ENCODE measurements around the gene THAP9.

The THAP9 gene

GRCh38 chr4:82921795-82922194, 21.3 kb downstream of the THAP9 start:
- Histone ChIP-seq H2BK120ac (ENCODE audit: low read depth, low read length) (no peak overlapping the region), H3K4me3 (ENCODE audit: low read length in 2 of 2) (no peak overlapping the region), H3K4me1 (ENCODE audit: control insufficient read depth in 2 of 2, insufficient read depth in 1 of 2, low read depth in 1 of 2, low read length in 2 of 2) (no peaks in the 10 kb centered on the region), H3K9ac (ENCODE audit: low read depth, low read length, poor library complexity) (no peak overlapping the region), H3K79me1 (ENCODE audit: low read depth, low read length) (no peaks in the 10 kb centered on the region), H2AK5ac (ENCODE audit: low read depth, low read length) (no peak overlapping the region), H3K4ac (ENCODE audit: low read length) (no peak overlapping the region), H3K18ac (ENCODE audit: low read length) (no peak overlapping the region), H3K27me3 (ENCODE audit: control insufficient read depth in 3 of 3, insufficient read depth in 3 of 3, low read depth in 1 of 3, low read length in 3 of 3) (no peaks in the 10 kb centered on the region), H3K14ac (ENCODE audit: low read length) (no peak overlapping the region), H2BK12ac (ENCODE audit: low read length) (no peak overlapping the region), H2AFZ (ENCODE audit: low read length) (no peak overlapping the region), H4K8ac (ENCODE audit: low read depth, low read length) (no peak overlapping the region), H3K27ac (replicated peaks; ENCODE audit: low read length) (no peak overlapping the region), H2BK5ac (ENCODE audit: low read length) (no peak overlapping the region), H3K23ac (ENCODE audit: low read depth, low read length, poor library complexity) (no peak overlapping the region), H3K4me2 (ENCODE audit: insufficient read depth, low read length, poor library complexity, severe bottlenecking) (no peak overlapping the region), H4K91ac (ENCODE audit: low read depth, low read length, poor library complexity) (no peak overlapping the region), H2BK15ac (ENCODE audit: low read length) (no peak overlapping the region), H3K36me3 (replicated peaks in 1 of 2; ENCODE audit: control insufficient read depth in 2 of 2, insufficient read depth in 2 of 2, low read length in 2 of 2) (peaks cover 4 to 48% of the 10 kb centered on the region in 2 donors), H3K9me3 (replicated peaks in 1 of 2; ENCODE audit: control insufficient read depth in 2 of 2, insufficient read depth in 1 of 2, low read depth in 1 of 2, low read length in 2 of 2) (no peaks in the 10 kb centered on the region)
- no peak for DNase-seq (ENCODE audit: low spot score)

- no peak overlapping the region for H2BK15ac ChIP-seq (ENCODE audit: low read length)
- H4K8ac ChIP-seq (ENCODE audit: low read depth, low read length): no peak overlapping the region
- H3K4me1 ChIP-seq (ENCODE audit: control insufficient read depth in 2 of 2, insufficient read depth in 1 of 2, low read depth in 1 of 2, low read length in 2 of 2): no peaks in the 10 kb centered on the region
- no peak overlapping the region for H3K4me3 ChIP-seq (ENCODE audit: low read length in 2 of 2)
- no CpG with 5 or more reads among the region's 5 CpGs for WGBS, 2 donors (ENCODE audit: extremely low coverage in 2 of 2, insufficient read length in 2 of 2, insufficient replicate concordance in 1 of 2)
- H3K79me1 ChIP-seq (ENCODE audit: low read depth, low read length): no peaks in the 10 kb centered on the region
- H2BK120ac ChIP-seq (ENCODE audit: low read depth, low read length): no peak overlapping the region
- no peak overlapping the region for H2AK5ac ChIP-seq (ENCODE audit: low read depth, low read length)
- H3K14ac ChIP-seq (ENCODE audit: low read length): no peak overlapping the region
- H2BK5ac ChIP-seq (ENCODE audit: low read length): no peak overlapping the region
- peaks cover 4 to 66% of the 10 kb centered on the region in 2 donors for H3K36me3 ChIP-seq (replicated peaks in 1 of 2; ENCODE audit: control insufficient read depth in 2 of 2, insufficient read depth in 2 of 2, low read length in 2 of 2)
- H3K18ac ChIP-seq (ENCODE audit: low read length): no peak overlapping the region
- H3K4me2 ChIP-seq (ENCODE audit: insufficient read depth, low read length, poor library complexity, severe bottlenecking): no peak overlapping the region
- H3K4ac ChIP-seq (ENCODE audit: low read length): no peak overlapping the region
- H2AFZ ChIP-seq (ENCODE audit: low read length): no peak overlapping the region
- DNase-seq (ENCODE audit: low spot score): no peak
- no peak overlapping the region for H3K9ac ChIP-seq (ENCODE audit: low read depth, low read length, poor library complexity)
- no peak overlapping the region for H2BK12ac ChIP-seq (ENCODE audit: low read length)
- peaks cover 0 to 1% of the 10 kb centered on the region in 2 donors for H3K9me3 ChIP-seq (replicated peaks in 1 of 2; ENCODE audit: control insufficient read depth in 2 of 2, insufficient read depth in 1 of 2, low read depth in 1 of 2, low read length in 2 of 2)
- H3K23ac ChIP-seq (ENCODE audit: low read depth, low read length, poor library complexity): no peak overlapping the region
- H3K27ac ChIP-seq (replicated peaks; ENCODE audit: low read length): no peak overlapping the region
- H4K91ac ChIP-seq (ENCODE audit: low read depth, low read length, poor library complexity): no peak overlapping the region
- no peaks in the 10 kb centered on the region for H3K27me3 ChIP-seq (ENCODE audit: control insufficient read depth in 3 of 3, insufficient read depth in 3 of 3, low read depth in 1 of 3, low read length in 3 of 3)
Observed at GRCh38 chr4:82930848-82931755, 30.6 kb downstream of the THAP9 start.

- Histone ChIP-seq H3K18ac (ENCODE audit: low read length) (no peak overlapping the region), H2AFZ (ENCODE audit: low read length) (no peak overlapping the region), H3K14ac (ENCODE audit: low read length) (no peak overlapping the region), H3K23ac (ENCODE audit: low read depth, low read length, poor library complexity) (no peak overlapping the region), H2AK5ac (ENCODE audit: low read depth, low read length) (no peak overlapping the region), H3K27me3 (ENCODE audit: control insufficient read depth in 3 of 3, insufficient read depth in 3 of 3, low read depth in 1 of 3, low read length in 3 of 3) (no peaks in the 10 kb centered on the region), H2BK12ac (ENCODE audit: low read length) (no peak overlapping the region), H3K4ac (ENCODE audit: low read length) (no peak overlapping the region), H3K9me3 (replicated peaks in 1 of 2; ENCODE audit: control insufficient read depth in 2 of 2, insufficient read depth in 1 of 2, low read depth in 1 of 2, low read length in 2 of 2) (no peaks in the 10 kb centered on the region), H3K9ac (ENCODE audit: low read depth, low read length, poor library complexity) (no peak overlapping the region), H2BK120ac (ENCODE audit: low read depth, low read length) (no peak overlapping the region), H4K91ac (ENCODE audit: low read depth, low read length, poor library complexity) (no peak overlapping the region), H4K8ac (ENCODE audit: low read depth, low read length) (no peak overlapping the region), H3K36me3 (replicated peaks in 1 of 2; ENCODE audit: control insufficient read depth in 2 of 2, insufficient read depth in 2 of 2, low read length in 2 of 2) (peaks cover 3 to 82% of the 10 kb centered on the region in 2 donors), H2BK15ac (ENCODE audit: low read length) (no peak overlapping the region), H2BK5ac (ENCODE audit: low read length) (no peak overlapping the region), H3K79me1 (ENCODE audit: low read depth, low read length) (no peaks in the 10 kb centered on the region), H3K4me2 (ENCODE audit: insufficient read depth, low read length, poor library complexity, severe bottlenecking) (no peak overlapping the region), H3K4me3 (ENCODE audit: low read length in 2 of 2) (no peak overlapping the region), H3K27ac (replicated peaks; ENCODE audit: low read length) (no peak overlapping the region), H3K4me1 (ENCODE audit: control insufficient read depth in 2 of 2, insufficient read depth in 1 of 2, low read depth in 1 of 2, low read length in 2 of 2) (no peaks in the 10 kb centered on the region)
- DNase-seq (ENCODE audit: low spot score): no peak
Observed at GRCh38 chr4:82934441-82934840, 33.9 kb downstream of the THAP9 start.

- no CpG with 5 or more reads among the region's 2 CpGs for WGBS, 2 donors (ENCODE audit: extremely low coverage in 2 of 2, insufficient read length in 2 of 2, insufficient replicate concordance in 1 of 2)
- no peak overlapping the region for H3K18ac ChIP-seq (ENCODE audit: low read length)
- H3K9me3 ChIP-seq (replicated peaks in 1 of 2; ENCODE audit: control insufficient read depth in 2 of 2, insufficient read depth in 1 of 2, low read depth in 1 of 2, low read length in 2 of 2): no peaks in the 10 kb centered on the region
- no peak overlapping the region for H4K8ac ChIP-seq (ENCODE audit: low read depth, low read length)
- H2AK5ac ChIP-seq (ENCODE audit: low read depth, low read length): no peak overlapping the region
- H3K4me1 ChIP-seq (ENCODE audit: control insufficient read depth in 2 of 2, insufficient read depth in 1 of 2, low read depth in 1 of 2, low read length in 2 of 2): no peaks in the 10 kb centered on the region
- H3K79me1 ChIP-seq (ENCODE audit: low read depth, low read length): no peaks in the 10 kb centered on the region
- H3K4me3 ChIP-seq (ENCODE audit: low read length in 2 of 2): no peak overlapping the region
- peaks cover 6 to 87% of the 10 kb centered on the region in 2 donors for H3K36me3 ChIP-seq (replicated peaks in 1 of 2; ENCODE audit: control insufficient read depth in 2 of 2, insufficient read depth in 2 of 2, low read length in 2 of 2)
- H3K4ac ChIP-seq (ENCODE audit: low read length): no peak overlapping the region
- no peak overlapping the region for H2BK15ac ChIP-seq (ENCODE audit: low read length)
- no peak overlapping the region for H3K23ac ChIP-seq (ENCODE audit: low read depth, low read length, poor library complexity)
- H2BK120ac ChIP-seq (ENCODE audit: low read depth, low read length): no peak overlapping the region
- H3K27me3 ChIP-seq (ENCODE audit: control insufficient read depth in 3 of 3, insufficient read depth in 3 of 3, low read depth in 1 of 3, low read length in 3 of 3): no peaks in the 10 kb centered on the region
- no peak overlapping the region for H2BK5ac ChIP-seq (ENCODE audit: low read length)
- H2AFZ ChIP-seq (ENCODE audit: low read length): no peak overlapping the region
- H2BK12ac ChIP-seq (ENCODE audit: low read length): no peak overlapping the region
- H3K9ac ChIP-seq (ENCODE audit: low read depth, low read length, poor library complexity): no peak overlapping the region
- H3K27ac ChIP-seq (replicated peaks; ENCODE audit: low read length): no peak overlapping the region
- no peak overlapping the region for H3K4me2 ChIP-seq (ENCODE audit: insufficient read depth, low read length, poor library complexity, severe bottlenecking)
- H4K91ac ChIP-seq (ENCODE audit: low read depth, low read length, poor library complexity): no peak overlapping the region
- no peak for DNase-seq (ENCODE audit: low spot score)
- H3K14ac ChIP-seq (ENCODE audit: low read length): no peak overlapping the region
Observed at GRCh38 chr4:82939414-82939813, 38.9 kb downstream of the THAP9 start.
